ENCODE results near the gene SBK3.

- TF ChIP-seq ZNF8 (CRISPR knock-in tag; IDR thresholded peaks at IDR 0.05): no peak
- TF ChIP-seq ZNF70 (CRISPR knock-in tag; IDR thresholded peaks at IDR 0.05): no peak
- no peak for TF ChIP-seq ZFP30 (CRISPR knock-in tag; IDR thresholded peaks at IDR 0.05)
- no peak for TF ChIP-seq ZFP3 (CRISPR knock-in tag; IDR thresholded peaks at IDR 0.05)
- no peak for TF ChIP-seq PATZ1 (CRISPR knock-in tag; IDR thresholded peaks at IDR 0.05; ENCODE audit: borderline replicate concordance)
- no peak for TF ChIP-seq ISL1 (CRISPR knock-in tag; IDR thresholded peaks at IDR 0.05)
- TF ChIP-seq OSR1 (CRISPR knock-in tag; IDR thresholded peaks at IDR 0.05): no peak
- no peak for TF ChIP-seq BACH2 (CRISPR knock-in tag; IDR thresholded peaks at IDR 0.05; ENCODE audit: borderline replicate concordance)
- no peak for TF ChIP-seq RARB (CRISPR knock-in tag; IDR thresholded peaks at IDR 0.05)
- no peak for TF ChIP-seq ARNTL (CRISPR knock-in tag; IDR thresholded peaks at IDR 0.05; ENCODE audit: borderline replicate concordance, low read depth)
Observed at GRCh38 chr19:55552620-55553019, 7.3 kb upstream of the SBK3 start.

Data from SK-N-SH treated with all-trans-retinoic acid at 6 μM for 48 hours (cell line).